HPDE6-E6E7 (cell line): ENCODE measurements around the gene SLC22A23.
A peak's percentile ranks its signal among the peaks of the same experiment; 100 is the strongest.

ENCODE experiments used
- DNase-seq: peaks from one replicate; pipeline ENCODE4 v3.0.0; 2011; ENCODE audit warnings: missing footprints; ENCODE audit errors: extremely low spot score

Gene SLC22A23

DNA sequence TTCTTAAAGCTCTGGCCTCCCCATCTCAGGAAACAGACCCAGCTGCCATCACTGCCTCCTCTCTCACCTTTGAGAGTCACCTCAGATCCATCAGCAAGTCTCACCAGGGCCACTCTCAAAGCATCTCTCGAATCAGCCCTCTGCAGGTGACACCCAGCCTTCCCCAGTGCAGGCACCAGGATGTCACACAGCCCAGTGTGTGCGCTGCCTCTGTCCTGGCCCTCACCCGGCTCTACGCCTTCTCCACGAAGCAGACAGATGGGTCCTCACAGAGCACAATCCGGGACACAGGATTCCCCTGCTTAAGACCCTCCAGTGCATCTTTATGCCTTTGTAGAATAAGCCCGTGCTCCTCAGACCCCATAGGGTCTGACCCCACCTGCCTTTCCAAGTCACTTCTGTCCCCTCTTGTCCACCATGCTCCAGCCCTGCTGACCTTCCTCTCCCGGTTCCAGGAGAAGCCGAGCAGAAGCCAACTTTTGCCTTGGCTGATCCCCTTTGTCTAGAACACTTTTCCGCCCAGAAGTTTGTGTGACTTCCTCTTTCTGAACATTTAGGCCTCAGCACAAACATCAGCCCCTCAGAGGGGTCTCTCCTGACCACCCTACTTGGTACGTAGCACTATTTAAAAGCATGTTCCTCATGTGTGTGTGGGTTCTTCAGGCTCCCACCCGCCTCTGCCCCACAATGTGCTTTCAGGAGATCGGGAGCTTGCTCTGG, 137.9 kb downstream of the SLC22A23 start:
- no peak for DNase-seq

GRCh38 chr6:3318226-3318625, 138.6 kb downstream of the SLC22A23 start:
- no peak for DNase-seq

GRCh38 chr6:3317741-3318211, 139.1 kb downstream of the SLC22A23 start:
- DNase-seq: no peak

DNA sequence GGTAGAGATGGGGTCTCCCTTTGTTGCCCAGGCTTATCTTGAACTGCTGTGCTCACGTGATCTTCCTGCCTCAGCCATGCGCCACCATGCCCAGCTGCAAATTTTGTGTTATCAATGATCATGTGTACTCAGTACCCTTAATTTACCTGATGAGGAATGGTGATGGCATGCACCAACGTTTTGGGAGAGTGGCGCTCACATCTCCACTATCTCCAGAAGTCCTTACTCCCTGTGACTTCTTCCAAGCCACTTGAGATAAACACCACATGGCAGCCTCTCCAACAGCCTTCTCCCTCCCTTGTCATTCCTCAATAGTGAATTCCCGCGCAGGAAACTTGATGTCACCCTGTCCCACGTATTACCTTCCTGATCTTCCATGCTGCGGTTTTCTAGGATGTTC, 140.0 kb downstream of the SLC22A23 start:
- DNase-seq: no peak

DNA sequence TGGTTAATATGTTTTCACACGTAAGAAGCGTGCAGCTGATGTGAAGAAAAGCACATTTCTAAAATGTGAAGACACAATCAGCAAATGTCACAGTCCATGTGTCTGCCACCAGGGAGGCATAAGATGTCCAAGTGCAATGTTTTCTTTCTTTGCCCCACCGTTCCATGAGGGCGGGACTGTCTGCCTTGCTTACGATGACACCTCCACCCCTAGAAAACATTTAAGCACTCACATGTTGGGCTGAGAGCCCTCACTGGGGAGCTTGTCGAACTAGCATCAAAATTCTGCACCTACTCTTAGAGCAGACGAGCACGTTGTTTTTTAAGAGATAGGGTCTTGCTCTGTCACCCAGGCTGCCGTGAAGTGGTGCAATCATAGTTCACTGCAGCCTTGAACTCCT, 140.5 kb downstream of the SLC22A23 start:
- no peak for DNase-seq

GRCh38 chr6:3315841-3316240, 141.0 kb downstream of the SLC22A23 start:
- DNase-seq: no peak

DNA sequence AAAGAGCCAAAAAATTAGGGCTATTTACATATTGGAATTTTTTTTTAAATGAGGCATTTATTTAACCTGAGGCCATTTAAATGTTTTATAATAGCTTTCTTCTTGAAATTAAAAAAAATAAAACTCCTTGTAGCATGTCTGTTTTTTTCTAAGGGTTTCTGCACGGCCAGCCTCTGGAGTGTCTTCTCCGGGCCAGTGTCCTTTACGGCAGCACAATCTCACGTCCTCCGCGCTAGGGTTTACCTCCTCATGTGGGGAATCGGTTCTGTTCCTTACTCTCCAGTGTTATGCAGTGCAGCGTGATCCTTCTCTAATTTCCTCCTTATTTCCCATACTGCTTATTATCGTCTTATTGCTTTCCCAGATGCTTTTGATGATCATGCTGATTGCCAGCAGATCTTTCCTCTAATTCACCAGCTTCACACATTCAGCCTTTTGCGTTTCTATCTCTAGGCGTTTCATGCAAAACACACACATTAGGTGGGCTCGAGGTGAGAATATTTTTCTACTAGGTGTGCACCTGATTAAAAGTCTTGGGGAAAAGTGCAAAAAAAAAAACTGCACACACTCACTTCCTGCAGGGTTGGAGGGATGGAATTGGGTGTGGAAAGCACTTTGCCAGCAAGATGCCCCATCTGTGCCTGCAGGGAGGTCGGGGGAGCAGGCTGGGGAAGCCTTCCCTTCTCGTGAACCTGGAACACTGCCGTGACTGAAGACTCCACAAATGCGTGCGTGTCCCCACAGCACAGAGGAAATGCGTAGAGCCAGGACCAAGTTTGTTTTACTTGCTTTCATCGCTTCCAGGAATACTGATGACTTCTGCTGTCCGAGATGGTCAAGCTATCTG, 142.0 kb downstream of the SLC22A23 start:
- no peak for DNase-seq

- no peak for DNase-seq
Observed at GRCh38 chr6:3314176-3314575, 142.7 kb downstream of the SLC22A23 start.

DNA sequence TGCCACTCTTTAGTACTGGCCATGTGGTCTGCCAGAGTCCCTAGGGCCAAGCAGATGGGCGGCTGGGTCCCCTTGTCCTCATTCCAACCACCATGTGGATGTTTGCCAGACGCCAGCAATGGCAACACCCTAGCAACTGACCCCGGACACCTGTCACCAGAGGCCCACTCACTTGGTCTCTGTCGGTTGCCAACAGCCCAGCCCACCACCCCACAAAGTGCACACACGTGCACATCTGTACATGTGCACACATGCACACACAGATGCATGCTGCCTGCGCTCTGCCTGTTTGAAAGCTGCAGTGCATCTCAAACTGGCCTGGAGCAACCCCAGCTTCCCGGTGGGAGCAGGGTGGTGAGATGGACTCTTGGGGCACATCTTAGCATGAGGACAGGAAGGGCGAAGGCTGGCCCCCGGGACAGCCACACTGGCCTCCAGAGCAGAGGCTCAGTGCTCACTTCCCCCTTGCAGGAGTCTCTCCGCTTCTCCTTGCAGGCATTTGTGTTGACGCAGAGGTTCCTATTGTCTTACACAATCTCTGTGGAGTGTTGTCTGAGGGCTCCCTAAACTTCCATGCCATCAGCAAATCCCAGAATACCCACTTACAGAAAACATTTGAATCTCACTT, 144.1 kb downstream of the SLC22A23 start:
- DNase-seq: no peak

DNA sequence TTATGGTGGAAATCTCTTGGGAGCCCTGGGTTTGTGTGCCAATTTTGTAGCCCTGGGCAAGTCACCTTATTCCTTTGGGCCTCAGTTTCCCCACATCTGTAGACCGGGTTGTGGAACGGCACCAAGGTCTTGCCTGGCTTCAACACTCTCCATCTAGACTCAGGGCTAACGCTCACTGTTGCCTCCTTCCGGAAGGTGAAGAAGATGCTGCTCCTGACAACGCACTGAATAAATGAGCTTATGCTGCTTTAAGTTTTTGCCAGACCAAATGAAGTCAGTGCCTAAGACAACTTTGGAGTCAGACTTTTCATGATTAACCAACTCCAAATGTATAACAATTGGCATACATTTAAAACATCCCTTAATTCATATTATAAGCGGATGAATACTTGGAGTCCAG, 145.0 kb downstream of the SLC22A23 start:
- no peak for DNase-seq

DNA sequence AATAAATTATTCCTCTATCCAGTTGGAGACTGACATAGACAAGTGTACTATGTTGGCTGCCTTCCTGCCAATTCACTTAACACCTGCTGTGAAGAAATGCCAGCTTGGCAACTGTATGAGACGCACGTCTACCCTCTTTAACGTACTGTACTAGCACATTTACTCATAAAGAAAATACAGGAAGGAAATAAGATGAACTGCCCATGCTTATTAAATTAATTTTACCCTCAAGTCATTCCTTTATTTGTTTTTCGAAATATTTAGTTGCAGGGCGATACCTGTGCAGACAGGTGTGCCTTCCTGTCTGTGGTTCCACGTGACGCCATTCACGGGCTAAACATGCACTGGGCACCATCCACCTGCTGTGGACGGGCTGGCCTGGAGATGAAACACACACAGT, 146.1 kb downstream of the SLC22A23 start:
- DNase-seq: peak; percentile 19

DNA sequence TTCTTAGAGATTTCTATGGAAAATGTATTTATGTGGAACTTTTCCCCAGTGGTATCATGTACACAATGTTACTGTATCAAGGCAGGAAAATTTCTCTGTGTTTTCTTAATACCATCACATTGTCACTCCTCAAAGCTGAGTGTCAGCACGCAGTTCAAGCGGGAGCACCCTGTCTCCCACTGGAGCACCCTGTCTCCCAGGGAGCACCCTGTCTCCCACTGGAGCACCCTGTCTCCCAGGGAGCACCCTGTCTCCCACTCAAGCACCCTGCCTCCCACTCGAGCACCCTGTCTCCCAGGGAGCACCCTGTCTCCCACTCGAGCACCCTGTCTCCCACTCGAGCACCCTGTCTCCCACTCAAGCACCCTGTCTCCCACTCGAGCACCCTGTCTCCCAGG, 146.8 kb downstream of the SLC22A23 start:
- DNase-seq: no peak

GRCh38 chr6:3309391-3310050, 147.3 kb downstream of the SLC22A23 start:
- no peak for DNase-seq

GRCh38 chr6:3308106-3308505, 148.7 kb downstream of the SLC22A23 start:
- no peak for DNase-seq

DNA sequence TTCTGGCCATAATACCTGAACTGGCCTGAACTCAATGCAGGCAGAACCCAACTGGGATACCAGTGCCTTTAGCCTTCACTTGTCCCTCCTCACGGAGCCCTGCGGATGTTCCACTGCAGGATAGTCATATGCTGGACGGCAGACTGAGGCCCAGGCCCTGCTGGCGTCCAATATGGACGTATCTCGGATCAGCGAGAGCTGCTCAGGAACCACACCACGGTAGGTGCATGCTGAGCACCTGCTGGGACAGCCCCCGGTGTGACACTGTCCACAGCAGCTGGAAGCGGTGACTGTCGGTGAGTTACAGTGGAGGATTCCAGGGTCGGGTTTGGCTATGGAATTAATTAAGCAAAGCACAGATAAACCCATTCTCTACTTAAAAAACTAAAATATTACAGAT, 149.4 kb downstream of the SLC22A23 start:
- no peak for DNase-seq

GRCh38 chr6:3306848-3307247, 150.0 kb downstream of the SLC22A23 start:
- no peak for DNase-seq

DNA sequence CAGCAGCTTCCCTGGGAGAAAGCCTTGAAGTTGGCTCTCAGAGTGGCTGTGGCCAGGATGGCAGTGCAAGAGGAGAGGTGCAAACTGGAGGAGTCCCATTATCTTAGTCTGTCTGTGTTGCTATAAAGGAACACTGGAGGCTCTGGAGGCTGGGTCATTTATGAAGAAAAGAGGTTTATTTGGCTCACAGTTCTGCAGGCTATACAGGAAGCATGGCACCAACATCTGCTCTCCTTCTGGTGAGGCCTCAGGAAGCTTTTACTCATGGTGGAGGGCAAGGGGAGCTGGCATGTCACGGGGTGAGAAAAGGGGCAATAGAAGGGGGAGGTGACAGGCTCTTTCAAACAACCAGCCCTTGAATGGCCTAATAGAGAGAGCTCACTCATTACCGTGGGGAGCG, 151.0 kb downstream of the SLC22A23 start:
- DNase-seq: no peak

DNA sequence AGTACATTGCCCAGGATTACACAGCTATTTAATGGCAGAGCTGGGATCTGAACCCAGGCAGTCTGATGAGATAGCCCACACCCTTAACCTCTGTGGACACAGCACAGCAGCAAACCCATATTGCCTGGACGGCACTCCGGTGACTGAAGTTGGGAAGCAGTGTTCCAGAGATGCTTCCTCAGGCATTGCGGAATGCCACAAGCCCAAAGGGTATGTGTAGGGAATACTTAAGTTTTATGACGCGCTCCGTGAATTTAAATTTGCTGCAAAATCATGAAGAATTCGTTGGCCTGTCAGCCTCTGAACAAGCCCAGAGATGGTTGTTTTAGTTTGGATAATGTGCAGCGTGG, 151.7 kb downstream of the SLC22A23 start:
- DNase-seq: no peak

DNA sequence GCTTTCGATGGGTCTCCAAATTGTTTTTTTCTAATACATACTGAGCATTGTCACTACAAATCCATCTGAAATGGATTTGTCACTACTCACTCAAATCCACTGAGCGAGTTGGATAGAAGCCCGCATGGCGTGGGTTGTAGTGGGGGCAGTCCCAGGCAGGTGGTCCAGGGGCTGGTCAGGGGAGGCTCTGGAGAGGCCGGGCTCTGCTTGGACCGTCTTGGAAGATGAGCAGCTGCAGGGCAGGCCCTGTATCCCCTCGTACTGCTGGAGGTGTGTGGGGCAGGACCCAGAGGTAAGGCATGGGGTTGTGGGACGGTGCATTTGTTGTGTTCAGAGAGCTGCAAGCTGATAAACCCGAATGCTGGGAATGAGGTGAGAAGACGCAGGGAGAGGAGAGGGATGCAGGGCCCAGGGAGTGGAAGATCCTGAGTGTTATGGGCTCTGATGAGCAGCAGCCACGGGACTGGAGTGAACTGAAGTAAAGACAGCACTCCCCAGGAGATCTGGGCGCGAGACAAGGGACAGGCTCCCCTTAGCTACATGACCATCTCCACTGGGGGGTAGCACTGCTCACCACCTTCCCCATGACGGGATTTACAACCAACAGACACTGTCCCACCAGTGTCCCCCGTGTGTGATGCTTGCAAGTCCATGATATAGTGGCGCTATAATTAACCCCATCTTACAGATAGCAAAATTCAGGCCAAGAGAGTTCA, 152.2 kb downstream of the SLC22A23 start:
- DNase-seq: no peak

DNA sequence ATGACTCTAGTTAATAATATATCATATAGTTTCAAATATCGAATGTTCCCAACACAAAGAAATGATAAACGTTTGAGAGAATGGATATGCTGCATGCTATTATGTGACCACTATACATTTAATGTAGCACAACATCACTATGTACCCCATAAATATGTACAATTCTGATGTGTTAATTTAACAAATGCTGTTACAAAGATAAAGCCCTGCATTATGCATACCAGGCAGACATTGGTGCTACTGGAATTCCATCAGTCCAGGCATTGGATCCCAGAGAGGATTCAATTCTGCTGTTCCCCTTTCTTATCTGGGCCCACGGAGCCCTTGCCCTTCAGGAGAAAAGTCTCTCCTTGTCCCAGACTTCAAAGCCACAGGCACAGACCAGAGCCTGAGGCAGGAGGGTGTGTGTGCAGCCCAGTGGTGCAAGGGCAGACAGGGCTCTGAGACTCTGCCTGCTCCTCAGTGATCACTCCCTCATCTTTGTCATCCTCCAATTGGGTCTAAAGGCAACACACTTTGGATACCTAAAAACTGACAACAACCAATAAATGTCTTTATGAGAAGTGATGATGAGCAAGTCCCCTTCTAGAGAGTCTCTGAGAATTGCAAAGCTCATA, 152.9 kb downstream of the SLC22A23 start:
- DNase-seq: no peak

GRCh38 chr6:3301506-3301905, 155.3 kb downstream of the SLC22A23 start:
- no peak for DNase-seq
